Glutamatergic neuron (in vitro differentiated cells): ENCODE data around the gene NET1. TPM values are rescaled to one million over a fixed set of nuclear protein-coding genes. Genes with fewer than 3 reads are reported as not detected.
A peak's percentile ranks its signal among the peaks of the same experiment; 100 is the strongest.

Experiments
- DNase-seq: peaks from one replicate; pipeline ENCODE4 v3.0.0; 2022
- H3K27ac Mint-ChIP-seq: one replicate; pipeline ENCODE4 v1.8.0; 2020; ENCODE audit warnings: mild to moderate bottlenecking, mixed read lengths, inconsistent platforms; ENCODE audit not compliant: unreplicated experiment
- H3K27me3 Mint-ChIP-seq: one replicate; pipeline ENCODE4 v1.8.0; 2020; ENCODE audit warnings: mild to moderate bottlenecking, moderate library complexity, mixed read lengths, inconsistent platforms; ENCODE audit not compliant: unreplicated experiment
- H3K36me3 Mint-ChIP-seq: one replicate; pipeline ENCODE4 v1.8.0; 2020; ENCODE audit warnings: mild to moderate bottlenecking, mixed read lengths, inconsistent platforms; ENCODE audit not compliant: unreplicated experiment
- H3K4me1 Mint-ChIP-seq: one replicate; pipeline ENCODE4 v1.8.0; 2020; ENCODE audit warnings: mild to moderate bottlenecking, low read depth, mixed read lengths, inconsistent platforms; ENCODE audit not compliant: unreplicated experiment
- H3K4me3 Mint-ChIP-seq: one replicate; pipeline ENCODE4 v1.8.0; 2020; ENCODE audit warnings: mild to moderate bottlenecking, mixed read lengths, inconsistent platforms; ENCODE audit not compliant: unreplicated experiment
- H3K9me3 Mint-ChIP-seq: one replicate; pipeline ENCODE4 v1.8.0; 2020; ENCODE audit warnings: mild to moderate bottlenecking, moderate library complexity, mixed read lengths, inconsistent platforms; ENCODE audit not compliant: unreplicated experiment
- total RNA-seq: library from RNA; stranded (reverse); fragmentation: NEBNext Ultra II Directional; extraction: Animal tissue kit (Norgen Biotek cat#: 25700); gene quantifications from one replicate; pipeline ENCODE4 v1.2.1, GENCODE V29; 2021; ENCODE audit not compliant: unreplicated experiment
- TF ChIP-seq, protein P1 (sequence below): fragments of 200-600 bp; sonication (generic); IDR thresholded peaks from one replicate; pipeline ENCODE4 v1.5.0; 2021; ENCODE audit not compliant: partially characterized antibody, unreplicated experiment

NET1 gene
- total RNA-seq, 1 donor from 2014 or later = 63.8 TPM

DNA sequence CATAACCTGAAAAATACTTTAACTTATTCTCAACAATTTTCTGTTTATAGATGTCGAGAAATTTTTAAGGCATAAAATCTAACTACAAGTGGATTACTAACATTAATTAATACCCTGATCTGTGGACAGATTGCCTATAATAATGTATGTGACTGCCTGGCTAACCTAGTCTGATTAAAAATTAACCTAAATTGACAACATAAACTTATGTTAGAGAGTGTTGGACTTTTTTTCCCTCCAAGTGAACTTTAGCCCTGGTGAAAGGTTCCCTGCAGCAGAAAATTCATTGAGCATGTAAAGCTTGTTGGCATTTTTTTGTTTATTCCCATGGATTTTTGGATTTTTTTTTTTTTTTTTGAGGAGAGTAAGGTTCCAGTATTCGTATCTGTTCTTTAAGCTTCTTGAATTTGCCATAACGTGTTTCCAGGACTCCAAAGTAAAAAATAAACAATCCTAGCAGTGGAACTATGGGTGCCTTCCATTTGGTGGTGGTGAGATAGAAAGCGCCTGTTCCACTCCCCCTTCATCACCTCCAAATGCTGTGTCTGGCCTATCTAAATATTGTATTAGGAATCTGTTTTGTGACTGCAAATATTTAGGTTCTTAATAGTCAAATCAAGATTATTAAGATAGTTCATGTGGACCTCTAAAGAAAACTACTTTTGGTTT lies 36.1 kb downstream of the NET1 start:
- H3K27ac Mint-ChIP-seq = no peak overlapping the region
- no peaks in the 10 kb centered on the region for H3K27me3 Mint-ChIP-seq
- TF ChIP-seq, protein P1, sequence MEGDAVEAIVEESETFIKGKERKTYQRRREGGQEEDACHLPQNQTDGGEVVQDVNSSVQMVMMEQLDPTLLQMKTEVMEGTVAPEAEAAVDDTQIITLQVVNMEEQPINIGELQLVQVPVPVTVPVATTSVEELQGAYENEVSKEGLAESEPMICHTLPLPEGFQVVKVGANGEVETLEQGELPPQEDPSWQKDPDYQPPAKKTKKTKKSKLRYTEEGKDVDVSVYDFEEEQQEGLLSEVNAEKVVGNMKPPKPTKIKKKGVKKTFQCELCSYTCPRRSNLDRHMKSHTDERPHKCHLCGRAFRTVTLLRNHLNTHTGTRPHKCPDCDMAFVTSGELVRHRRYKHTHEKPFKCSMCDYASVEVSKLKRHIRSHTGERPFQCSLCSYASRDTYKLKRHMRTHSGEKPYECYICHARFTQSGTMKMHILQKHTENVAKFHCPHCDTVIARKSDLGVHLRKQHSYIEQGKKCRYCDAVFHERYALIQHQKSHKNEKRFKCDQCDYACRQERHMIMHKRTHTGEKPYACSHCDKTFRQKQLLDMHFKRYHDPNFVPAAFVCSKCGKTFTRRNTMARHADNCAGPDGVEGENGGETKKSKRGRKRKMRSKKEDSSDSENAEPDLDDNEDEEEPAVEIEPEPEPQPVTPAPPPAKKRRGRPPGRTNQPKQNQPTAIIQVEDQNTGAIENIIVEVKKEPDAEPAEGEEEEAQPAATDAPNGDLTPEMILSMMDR = no peak
- H3K4me3 Mint-ChIP-seq = peak overlapping the region; percentile 77
- no peaks in the 10 kb centered on the region for H3K9me3 Mint-ChIP-seq
- no peaks in the 10 kb centered on the region for H3K36me3 Mint-ChIP-seq
- H3K4me1 Mint-ChIP-seq = peaks cover 20% of the 10 kb centered on the region
- DNase-seq = no peak

DNA sequence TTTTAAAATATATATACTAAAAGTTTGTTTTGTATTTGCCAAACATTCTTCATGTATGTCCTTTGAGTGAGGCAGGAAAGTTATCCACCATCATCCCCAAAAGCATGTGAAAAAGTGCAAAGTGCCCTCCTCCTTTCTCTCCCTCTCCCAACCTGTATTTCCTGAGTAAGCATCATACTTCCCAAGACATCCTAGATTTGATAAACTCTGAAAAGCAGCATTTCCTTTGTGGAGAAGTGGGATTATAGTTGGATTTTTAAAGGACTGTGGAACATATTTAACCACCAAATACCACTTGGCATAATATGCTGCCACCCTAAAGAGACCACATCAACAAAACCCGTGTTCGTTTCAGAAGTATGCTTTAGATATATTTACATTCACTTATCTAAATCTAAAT lies 36.9 kb downstream of the NET1 start:
- TF ChIP-seq, protein P1 = no peak
- Mint-ChIP-seq H3K4me3 (peak overlapping the region; percentile 32), H3K27me3 (no peaks in the 10 kb centered on the region), H3K27ac (no peak overlapping the region), H3K36me3 (no peaks in the 10 kb centered on the region), H3K4me1 (peaks cover 20% of the 10 kb centered on the region), H3K9me3 (no peaks in the 10 kb centered on the region)
- no peak for DNase-seq

DNA sequence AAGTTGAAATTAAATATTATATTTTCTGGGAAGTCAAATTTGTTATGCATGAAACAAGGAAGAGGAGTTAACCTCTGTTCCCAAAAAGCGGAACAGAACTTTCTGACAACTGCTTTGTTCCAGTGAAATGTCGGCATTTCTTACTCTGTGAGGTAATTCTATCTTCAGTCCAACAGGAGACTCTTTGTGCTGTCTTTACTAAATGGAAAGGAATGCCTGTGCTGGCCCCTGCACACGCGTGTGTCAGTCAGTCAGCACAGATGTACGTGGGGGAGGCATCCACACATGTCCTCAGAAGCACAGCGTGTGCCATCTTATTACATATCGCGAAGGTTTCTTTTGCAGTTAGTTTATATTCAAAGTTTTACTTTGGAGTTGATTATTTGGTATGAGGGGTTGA lies 37.5 kb downstream of the NET1 start:
- TF ChIP-seq, protein P1 = peak; percentile 15
- peaks cover 16% of the 10 kb centered on the region for H3K4me1 Mint-ChIP-seq
- no peaks in the 10 kb centered on the region for H3K27me3 Mint-ChIP-seq
- no peaks in the 10 kb centered on the region for H3K9me3 Mint-ChIP-seq
- no peak for DNase-seq
- no peak overlapping the region for H3K27ac Mint-ChIP-seq
- no peak overlapping the region for H3K4me3 Mint-ChIP-seq
- no peaks in the 10 kb centered on the region for H3K36me3 Mint-ChIP-seq

- Mint-ChIP-seq H3K4me1 (peaks cover 14% of the 10 kb centered on the region), H3K4me3 (no peak overlapping the region)
Observed at GRCh38 chr10:5450605-5451384, 38.4 kb downstream of the NET1 start.

More at GRCh38 chr10:5450605-5451384, 38.4 kb downstream of the NET1 start:
- DNase-seq = no peak
- no peaks in the 10 kb centered on the region for H3K36me3 Mint-ChIP-seq
- H3K9me3 Mint-ChIP-seq = no peaks in the 10 kb centered on the region
- no peaks in the 10 kb centered on the region for H3K27me3 Mint-ChIP-seq
- no peak overlapping the region for H3K27ac Mint-ChIP-seq
- TF ChIP-seq, protein P1 = no peak
